HG02852 (cell line): ENCODE measurements around the gene FOSB.
A peak's percentile ranks its signal among the peaks of the same experiment; 100 is the strongest.
"Not testable (repeated sequence)": the region's sequence is repeated elsewhere in the genome, so short reads cannot be mapped to it uniquely, and the experiment has no call there.

ENCODE experiments used
- ATAC-seq: cut with Tn5 transposase; IDR thresholded peaks from one replicate; pipeline ENCODE4 v1.9.1; 2021; ENCODE audit warnings: mild to moderate bottlenecking, moderate library complexity; ENCODE audit not compliant: unreplicated experiment

Gene FOSB

DNA sequence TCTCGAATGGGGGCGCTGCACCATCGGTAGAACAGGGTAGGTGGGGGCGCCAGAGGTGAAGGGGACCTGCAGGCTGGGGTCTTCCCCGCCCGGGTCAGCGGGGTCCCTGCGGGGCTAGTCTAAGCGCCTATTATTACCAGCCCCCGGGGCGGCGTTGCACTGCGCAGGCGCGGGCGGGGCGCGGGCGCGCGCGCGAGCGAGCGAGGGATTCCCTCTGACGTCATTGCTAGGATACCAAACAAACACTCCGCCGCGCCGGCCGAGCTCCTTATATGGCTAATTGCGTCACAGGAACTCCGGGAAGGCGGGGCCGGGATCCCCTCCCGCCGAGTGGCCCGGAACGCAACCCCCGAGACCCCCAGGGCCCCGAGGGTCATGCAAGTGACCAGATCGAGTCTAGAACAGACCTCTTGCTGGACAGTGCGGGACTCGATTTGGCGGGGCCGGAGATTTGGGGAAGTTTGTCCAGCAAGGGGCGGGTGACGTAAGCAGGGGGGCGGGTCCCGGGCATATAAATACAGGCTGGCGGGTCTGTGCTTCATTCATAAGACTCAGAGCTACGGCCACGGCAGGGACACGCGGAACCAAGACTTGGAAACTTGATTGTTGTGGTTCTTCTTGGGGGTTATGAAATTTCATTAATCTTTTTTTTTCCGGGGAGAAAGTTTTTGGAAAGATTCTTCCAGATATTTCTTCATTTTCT is at the start of gene FOSB:
Gene FOSB (plus strand): TSS at position 541 of the 703 bp plus-strand sequence. CDS start 591 bp downstream, outside the sequence.
- ATAC-seq = no peak

DNA sequence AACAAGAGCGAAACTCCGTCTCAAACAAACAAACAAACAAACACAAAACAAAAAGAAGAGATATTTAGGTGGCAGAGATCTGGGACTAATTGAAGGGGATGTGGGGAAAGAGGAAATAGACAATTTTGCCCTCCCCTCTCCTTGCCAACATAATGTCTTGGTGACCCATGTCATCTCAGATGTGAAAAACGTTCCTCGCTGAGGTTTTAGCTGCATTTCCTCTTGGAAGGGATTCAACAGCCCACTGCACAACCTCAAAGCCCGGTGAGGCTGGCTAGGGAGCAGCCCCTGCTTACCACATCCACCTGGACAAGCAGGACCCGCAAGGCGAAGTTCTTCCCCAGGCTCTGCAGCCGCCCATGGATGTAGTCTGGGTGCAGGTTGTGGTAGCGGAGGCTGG is 49.0 kb upstream of the FOSB start:
- no peak for ATAC-seq

DNA sequence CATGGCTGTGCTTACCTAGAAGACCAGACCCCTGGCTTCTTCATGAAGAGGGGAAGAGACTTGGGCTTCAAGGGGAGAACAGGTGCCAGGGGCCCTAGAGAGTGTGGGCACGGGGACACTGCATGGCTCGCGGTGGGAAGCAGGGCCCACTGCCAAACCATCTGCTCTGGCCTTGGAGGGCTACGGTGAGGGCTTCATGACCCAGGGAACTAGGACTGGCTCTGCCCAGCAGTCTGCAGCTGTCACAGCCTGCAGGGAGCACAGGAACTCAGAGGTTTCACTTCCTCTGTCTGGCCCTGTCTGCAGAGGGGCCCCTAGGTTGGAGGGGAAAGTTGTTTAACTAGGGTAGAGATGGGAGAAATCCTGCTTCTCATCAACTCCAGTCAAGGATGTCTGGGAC is 48.4 kb upstream of the FOSB start:
- peak; percentile 64 for ATAC-seq

DNA sequence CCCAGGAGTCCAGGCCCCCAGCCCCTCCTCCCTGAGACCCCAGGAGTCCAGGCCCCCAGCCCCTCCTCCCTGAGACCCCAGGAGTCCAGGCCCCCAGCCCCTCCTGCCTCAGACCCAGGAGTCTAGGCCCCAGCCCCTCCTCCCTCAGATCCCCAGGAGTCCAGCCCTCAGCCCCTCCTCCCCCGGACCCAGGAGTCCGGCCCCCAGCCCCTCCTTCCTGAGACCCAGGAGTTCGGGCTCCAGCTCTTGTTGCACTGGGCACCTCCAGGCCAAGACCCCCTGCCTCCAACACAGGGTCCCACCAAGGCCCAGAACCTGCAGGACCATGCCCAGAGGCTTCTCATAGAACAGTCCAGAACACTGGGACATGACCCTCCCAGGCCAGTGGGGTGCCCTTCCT is 47.9 kb upstream of the FOSB start:
- ATAC-seq = no peak

DNA sequence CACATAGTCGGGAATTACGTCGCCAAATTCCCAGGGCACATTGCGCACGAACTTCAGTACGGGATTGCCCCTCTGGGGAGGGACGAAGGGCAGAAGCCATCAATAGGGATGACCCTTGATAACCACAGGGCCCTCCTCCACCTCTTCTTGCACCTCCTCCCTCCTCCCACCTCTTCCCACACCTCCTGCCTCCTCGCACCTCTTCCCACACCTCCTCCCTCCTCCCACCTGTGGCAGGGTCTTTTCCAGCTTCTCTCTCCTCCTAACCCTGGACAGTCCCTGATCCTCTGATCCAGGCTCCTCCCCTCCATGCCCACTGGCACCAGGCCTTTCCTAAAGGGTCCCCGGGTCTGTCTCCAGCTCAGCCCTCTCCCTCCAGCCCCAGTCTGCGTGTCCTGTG is 47.4 kb upstream of the FOSB start:
- ATAC-seq = no peak

DNA sequence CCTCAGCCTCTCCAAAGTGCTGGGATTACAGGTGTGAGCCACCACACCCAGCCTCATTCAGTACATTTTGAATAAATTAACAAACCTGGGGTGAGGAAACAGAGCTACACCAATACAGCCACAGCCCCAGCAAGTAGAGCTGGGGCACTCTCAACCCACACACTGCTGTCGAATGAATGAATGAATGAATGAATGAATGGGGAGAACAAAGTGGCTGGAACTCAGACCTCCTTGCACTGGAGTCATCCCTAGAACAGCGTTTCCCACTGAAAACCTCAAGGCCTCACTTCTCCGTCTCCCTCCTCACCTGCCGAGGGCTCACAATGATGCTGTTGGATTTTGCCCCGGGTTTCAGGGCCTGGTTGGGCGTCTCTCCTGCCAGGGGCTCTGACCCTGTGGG is 46.9 kb upstream of the FOSB start:
- ATAC-seq = no peak

DNA sequence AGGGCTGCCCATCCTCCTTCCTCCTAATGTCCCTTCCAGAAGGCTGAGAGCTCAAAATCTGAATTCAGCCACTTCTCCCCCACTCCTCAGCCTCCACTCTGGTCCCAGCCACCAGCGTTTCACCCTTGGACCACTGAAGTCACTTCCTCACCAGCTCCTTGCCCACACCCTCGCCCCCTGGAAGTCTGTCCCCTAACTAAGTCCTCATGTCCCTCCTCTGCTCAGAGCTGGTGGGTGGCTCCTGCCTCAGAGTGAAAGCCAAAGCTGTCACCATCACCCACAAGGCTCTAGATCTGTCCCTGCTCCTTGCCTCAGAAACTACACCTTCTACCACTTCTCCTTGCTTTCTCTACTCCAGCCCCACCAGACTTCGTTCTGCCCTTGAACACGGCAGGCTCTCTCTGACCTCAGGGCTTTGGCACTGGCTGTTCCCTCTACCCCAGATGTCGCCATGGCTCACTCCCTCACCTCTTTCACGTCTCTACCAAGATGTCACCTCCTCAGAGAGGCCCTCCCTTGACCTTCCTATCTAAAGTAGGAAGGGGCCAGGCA is 45.8 kb upstream of the FOSB start:
- ATAC-seq = no peak

DNA sequence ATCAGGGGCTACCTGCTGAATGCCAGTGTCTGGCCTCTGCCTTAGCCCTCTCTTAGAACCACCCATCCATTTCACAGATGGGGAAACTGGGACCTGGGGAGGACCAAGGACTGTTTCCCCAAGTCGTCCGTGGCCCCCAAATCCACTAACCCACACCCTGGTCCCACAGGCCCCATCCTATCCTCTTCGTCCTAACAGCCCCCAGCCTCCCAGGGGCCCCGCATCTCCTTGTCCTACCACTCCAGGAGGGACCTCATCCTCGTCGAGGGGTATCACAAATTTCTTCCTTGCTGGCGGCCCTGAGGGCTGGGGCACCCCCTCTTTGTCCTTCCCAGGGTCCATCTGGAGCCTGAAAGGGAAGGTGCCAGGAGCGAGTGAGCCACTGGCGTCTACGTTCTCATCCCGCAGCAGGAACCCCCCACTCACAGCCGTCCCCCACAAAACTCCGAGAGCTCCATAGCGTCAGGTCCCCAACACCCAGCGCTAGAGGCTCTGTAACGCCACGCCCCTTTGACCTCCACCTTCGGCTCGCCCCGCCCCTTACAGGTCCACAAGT is 44.7 kb upstream of the FOSB start:
- no peak for ATAC-seq

DNA sequence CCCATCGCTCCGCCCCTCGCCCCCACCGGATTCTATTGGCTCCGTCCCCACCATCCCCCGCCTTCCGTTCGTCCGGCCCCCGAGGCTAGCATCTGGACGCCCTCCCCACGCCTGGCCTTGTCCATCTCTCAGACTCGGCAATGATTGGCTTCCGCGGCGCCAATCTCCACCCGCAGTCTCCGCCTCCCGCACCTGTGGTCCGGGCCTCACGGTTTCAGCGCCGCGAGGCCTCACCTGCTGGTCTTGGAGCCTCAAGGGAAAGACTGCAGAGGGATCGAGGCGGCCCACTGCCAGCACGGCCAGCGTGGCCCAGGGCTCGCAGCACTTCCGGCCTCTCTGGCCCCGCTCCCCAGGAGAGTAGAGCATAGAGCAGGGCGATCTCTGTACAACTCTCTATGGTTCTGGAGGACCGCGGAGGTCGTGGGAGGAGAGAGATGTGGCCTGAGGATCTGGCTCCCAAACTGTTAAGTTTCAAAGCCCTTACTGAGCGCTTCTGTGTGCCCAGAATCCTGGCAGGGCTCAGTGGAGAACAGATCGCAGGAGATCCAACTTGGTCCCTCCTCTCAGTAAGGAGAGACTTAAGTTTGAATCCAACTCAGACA is 44.1 kb upstream of the FOSB start, which contains the start of gene ERCC1:
Gene ERCC1 (minus strand): TSS at position 329 of the 602 bp plus-strand sequence. CDS start 543 bp downstream, outside the sequence.
- ATAC-seq = peak; percentile 59

DNA sequence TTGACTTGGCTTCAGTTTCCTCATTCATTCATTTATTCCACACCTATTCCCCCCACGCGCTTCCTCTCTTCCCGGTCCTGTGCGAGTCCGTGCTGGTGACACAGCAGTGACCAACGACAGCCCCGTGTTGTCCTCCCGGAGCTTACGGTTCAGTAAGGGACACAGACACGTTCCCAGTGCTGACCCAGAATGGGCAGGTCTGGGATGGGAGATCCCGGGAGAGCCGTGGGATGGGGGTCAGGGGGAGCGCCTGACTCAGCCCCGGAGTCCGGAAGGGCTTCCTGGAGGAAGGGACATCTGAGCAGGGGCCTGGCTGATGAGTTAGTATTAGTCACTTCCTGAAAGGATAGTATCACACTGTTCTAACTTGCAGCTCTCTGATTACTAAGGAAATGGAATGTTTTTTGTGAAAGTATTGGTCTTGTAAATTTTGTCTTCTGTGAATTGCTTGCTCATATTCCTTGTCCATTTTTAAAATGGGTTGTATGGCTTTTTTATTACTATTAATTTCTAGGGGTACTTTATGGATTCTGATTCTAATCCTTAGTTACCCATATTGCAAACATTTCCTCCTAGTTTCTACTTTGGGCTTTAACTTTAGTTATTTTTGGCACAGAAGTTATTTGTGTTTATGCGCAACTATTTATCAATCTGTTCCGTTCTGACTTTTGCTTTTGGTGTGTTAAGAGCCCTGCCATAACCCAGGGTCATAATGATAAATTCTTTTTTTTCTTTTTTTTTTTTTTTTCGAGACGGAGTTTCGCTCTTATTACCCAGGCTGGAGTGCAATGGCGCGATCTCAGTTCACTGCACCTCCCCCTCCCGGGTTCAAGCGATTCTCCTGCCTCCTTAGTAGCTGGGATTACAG is 43.4 kb upstream of the FOSB start:
- ATAC-seq = no peak

DNA sequence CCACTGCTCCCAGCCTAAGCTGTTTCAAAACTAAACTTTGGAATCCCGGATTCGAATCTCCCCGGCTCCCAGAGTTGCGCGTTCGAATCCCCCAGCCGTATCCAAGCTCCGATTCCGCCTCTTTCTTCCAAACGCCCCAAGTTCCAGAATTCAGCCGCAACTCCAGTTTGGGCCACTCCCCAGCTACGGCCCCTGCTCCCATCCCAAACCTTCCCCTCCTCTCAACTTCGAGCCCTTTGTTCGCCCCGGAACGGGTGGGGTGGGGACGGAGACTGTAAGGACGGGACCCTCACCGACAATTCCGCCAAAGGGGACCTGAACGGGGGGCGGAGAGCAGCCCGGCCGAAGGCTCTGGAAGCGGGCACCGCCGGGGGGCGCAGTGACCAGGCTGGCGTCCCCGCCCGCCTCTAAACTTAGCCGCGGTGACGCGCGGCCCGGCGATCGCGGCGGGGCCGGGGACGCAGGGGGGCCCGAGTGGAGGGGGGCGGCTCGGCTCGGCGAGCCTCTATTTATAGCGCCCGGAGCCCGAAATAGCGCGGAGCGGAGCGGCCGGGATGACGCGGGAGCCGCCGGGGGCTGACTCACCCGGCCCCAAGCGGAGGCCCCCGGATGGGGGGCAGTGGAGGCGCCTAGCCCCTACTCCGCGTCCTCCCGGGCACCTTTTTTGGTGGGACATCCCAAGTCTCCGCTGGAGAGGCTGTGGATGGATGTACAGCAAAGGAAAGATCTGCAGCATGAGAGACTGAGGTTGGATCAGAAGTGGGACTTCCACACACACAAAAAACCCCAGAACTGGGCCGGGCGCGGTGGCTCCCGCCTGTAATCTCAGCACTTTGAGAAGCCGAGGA is 39.2 kb upstream of the FOSB start:
- ATAC-seq = no peak

DNA sequence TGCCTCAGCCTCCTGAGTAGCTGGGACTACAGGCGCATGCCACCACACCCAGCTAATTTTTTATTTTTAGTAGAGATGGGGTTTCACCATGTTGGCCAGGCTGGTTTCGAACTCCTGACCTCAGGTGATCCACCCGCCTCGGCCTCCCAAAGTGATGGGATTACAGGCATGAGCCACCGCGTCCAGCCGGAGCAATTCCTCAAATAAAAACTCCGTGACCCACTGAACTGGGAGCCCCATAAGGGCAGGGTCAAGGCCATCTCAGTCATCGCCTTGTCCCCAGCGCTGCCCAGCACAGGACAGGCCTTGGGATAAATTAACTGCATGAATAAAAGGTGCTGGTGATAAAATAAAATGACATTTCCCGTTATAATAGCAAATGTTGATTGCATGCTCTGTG is 37.9 kb upstream of the FOSB start:
- ATAC-seq = not testable (repeated sequence)

DNA sequence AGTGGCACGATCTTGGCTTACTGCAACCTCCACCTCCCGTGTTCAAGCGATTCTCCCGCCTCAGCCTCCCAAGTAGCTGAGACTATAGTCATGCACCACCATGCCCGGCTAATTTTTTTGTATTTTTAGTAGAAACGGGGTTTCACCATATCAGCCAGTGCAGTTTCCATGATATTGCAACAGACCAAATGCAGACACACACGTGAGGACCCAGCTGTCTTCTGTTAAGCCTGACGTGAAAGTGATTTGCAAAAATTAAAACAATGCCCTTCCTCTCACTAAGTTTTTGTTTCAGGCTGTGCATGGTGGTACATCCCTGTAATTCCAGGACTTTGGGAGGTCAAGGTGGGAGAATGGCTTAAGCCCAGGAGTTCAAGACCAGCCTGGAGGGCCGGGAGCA is 36.8 kb upstream of the FOSB start:
- not testable (repeated sequence) for ATAC-seq

DNA sequence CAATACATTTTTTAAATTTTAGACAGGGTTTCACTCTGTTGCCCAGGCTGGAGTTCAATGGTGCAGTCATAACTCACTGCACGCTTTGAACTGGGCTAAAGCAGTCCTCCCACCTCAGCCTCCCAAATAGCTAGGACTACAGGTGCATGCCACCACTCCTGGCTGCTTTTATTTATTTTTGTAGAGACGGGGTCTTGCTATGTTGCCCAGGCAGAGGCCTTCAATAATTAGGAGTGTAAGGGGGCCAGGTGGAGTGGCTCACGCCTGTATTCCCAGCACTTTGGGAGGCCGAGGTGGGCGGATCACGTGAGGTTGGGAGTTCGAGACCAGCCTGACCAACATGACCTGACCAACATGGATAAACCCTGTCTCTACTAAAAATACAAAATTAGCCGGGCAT is 35.3 kb upstream of the FOSB start:
- not testable (repeated sequence) for ATAC-seq

DNA sequence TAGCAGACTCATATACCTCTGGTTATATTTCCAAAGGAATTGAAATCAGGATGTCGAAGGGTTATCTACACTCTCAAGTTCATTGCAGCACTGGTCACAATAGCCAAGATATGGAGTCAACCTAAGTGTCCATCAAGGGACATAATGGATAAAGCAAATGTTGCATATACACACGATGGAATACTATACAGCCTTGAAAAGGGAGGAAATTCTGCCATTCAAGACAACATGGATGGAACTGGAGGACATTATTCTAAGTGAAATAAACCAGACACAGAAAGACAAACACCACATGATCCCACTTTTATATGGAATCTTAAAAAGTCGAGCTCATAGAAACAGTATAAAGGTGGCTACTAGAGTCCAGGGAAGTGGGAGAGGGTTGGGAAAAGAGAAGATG is 30.5 kb upstream of the FOSB start:
- ATAC-seq = no peak

DNA sequence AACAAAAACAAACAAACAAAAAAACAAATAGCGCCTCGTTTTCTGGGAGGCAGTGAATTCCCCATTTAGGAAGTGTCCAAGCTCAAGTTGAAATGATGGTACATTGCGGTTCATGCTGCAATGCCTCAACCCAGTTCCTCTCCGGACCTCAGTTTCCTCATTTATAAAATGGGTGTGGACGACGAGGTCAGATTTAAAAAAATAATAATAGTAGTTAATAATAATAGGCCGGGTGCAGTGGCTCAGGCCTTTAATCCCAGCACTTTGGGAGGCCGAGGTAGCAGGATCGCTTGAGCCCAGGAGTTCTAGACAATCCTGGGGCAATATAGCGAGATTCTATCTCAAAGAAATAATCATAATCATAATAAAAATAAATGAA is 28.6 kb upstream of the FOSB start:
- no peak for ATAC-seq

DNA sequence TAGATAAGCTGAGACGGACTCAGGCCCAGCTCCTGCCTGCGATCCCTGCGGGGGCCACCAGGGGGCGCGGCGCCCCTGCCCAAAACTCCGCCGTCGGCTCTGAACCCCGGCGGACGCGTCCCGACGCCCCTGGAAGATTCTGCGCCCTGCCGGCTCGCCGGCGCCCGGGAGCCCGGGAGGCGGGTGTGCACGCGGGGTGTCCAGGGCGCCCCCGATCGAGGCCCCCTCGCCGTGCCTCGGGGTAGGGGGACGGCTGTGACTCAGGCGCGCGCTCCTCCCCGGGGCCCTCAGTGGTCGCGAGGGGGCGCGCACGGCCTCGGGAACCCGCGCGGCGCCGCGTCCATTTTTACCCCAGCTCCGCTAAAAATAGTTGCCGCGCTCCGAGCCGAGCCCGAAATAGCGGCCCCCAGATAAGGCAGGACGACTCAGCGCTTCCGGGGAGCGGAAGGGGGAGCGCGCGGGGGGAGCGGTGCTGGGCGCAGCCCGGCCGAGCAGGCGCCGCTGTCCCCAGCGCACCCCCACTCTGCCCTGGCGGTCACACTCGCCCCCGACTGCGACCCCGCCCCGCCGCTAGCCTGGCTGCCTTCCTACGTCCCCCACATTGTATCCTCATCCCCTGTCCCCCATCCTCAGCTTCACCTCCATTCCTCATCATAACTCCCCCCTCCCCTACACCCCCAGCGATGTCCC is 28.1 kb upstream of the FOSB start:
- peak; percentile 53 for ATAC-seq

DNA sequence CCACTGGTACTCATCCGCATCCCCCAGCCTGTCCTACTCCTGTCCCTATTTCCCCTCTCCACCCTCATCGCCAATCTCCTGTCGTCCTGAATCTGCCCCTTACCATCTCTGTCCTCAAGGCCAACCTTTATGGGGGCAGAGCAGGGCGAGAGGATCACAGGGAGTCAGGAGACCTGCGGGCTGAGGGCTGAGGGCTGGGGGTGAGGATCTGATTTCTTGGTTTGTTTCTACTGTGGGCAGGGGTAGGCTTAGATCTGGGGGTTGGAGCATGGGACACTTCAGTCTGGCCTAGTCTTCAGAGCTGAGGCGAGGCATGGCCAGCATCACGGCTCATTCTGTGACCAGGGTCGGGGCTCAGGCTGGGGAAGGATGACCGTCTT is 27.5 kb upstream of the FOSB start:
- no peak for ATAC-seq

DNA sequence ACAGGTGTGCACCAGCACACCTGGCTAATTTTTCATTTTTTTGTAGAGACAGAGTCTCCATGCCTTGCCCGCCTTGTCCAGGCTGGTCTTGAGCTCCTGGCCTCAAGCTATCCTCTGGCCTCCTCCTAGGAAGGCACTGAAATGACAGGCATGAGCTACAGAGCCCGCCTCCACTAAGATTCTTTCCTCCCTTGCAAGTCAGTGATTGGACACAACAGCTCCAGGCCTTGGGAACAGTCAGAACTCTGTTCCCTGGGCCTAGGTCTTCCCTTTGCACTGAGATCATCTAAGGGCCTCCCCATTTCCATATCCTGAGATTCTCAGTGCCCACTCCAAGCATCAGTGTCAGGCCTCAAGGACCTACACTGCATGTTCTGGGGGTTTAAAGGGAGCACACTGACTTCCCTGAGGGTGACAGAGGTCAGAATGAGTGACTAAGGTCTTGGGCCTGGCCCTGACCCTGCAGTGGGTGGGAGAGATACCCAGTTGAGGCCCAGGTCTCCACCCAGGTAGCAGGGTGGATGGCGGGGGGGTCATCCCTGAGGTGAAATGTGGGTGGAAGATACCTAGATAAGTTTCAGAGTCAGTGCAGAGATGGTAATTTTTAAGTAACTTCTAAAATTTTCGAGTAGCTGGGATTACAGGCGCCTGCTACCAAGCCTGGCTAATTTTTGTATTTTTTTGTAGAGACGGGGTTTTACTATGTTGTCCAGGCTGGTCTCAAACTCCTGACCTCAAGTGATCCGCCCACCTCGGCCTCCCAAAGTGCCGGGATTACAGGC is 26.7 kb upstream of the FOSB start:
- no peak for ATAC-seq
